Vagina (tissue), 2 donors: ENCODE measurements around the gene TIGAR.

ENCODE experiments used
- POLR2A ChIP-seq, 2 donors: fragments of 450-650 bp; IDR thresholded peaks; one replicate each; pipeline ENCODE4 v1.6.1; 2017; ENCODE audit warnings: antibody characterized with exemption in 2 of 2, mild to moderate bottlenecking in 2 of 2, moderate library complexity in 2 of 2
- POLR2AphosphoS5 ChIP-seq, 2 donors: sonication (generic); formaldehyde crosslinking; IDR thresholded peaks; one replicate each; pipeline ENCODE4 v1.9.0; 2017; ENCODE audit warnings: antibody characterized with exemption in 2 of 2, mild to moderate bottlenecking in 2 of 2, low read depth in 1 of 2; ENCODE audit not compliant: insufficient read depth in 1 of 2
- TF ChIP-seq, protein P1 (sequence below), 3 experiments: fragments of 450-650 bp in 2 of 3; fragments of 200-600 bp in 1 of 3; sonication (generic) in 1 of 3; IDR thresholded peaks; one replicate each; pipeline ENCODE4 v1.5.1; 2017 to 2019; ENCODE audit warnings: antibody characterized with exemption in 3 of 3, mild to moderate bottlenecking in 2 of 3, moderate library complexity in 2 of 3

DNA sequence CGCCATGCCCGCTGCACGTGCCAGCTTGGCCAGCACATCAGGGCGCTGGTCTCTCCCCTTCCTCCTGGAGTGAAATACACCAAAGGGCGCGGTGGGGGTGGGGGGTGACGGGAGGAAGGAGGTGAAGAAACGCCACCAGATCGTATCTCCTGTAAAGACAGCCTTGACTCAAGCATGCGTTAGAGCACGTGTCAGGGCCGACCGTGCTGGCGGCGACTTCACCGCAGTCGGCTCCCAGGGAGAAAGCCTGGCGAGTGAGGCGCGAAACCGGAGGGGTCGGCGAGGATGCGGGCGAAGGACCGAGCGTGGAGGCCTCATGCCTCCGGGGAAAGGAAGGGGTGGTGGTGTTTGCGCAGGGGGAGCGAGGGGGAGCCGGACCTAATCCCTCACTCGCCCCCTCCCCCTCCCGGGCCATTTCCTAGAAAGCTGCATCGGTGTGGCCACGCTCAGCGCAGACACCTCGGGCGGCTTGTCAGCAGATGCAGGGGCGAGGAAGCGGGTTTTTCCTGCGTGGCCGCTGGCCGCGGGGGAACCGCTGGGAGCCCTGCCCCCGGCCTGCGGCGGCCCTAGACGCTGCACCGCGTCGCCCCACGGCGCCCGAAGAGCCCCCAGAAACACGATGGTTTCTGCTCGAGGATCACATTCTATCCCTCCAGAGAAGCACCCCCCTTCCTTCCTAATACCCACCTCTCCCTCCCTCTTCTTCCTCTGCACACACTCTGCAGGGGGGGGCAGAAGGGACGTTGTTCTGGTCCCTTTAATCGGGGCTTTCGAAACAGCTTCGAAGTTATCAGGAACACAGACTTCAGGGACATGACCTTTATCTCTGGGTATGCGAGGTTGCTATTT lies 48.4 kb upstream of the TIGAR start:
- TF ChIP-seq POLR2A (IDR thresholded peaks at IDR 0.05): no peak
- TF ChIP-seq, protein P1, sequence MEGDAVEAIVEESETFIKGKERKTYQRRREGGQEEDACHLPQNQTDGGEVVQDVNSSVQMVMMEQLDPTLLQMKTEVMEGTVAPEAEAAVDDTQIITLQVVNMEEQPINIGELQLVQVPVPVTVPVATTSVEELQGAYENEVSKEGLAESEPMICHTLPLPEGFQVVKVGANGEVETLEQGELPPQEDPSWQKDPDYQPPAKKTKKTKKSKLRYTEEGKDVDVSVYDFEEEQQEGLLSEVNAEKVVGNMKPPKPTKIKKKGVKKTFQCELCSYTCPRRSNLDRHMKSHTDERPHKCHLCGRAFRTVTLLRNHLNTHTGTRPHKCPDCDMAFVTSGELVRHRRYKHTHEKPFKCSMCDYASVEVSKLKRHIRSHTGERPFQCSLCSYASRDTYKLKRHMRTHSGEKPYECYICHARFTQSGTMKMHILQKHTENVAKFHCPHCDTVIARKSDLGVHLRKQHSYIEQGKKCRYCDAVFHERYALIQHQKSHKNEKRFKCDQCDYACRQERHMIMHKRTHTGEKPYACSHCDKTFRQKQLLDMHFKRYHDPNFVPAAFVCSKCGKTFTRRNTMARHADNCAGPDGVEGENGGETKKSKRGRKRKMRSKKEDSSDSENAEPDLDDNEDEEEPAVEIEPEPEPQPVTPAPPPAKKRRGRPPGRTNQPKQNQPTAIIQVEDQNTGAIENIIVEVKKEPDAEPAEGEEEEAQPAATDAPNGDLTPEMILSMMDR (IDR thresholded peaks at IDR 0.05): no peak
- peak in 1 of 2 donors; percentile 51 for TF ChIP-seq POLR2AphosphoS5 (IDR thresholded peaks at IDR 0.05; ENCODE audit: insufficient read depth in 1 of 2, low read depth in 1 of 2)
